ENCODE measurements around the gene FRMPD1.

GRCh38 chr9:37727013-37727412 is 76.3 kb downstream of the FRMPD1 start:
- TF ChIP-seq POLR2A (IDR thresholded peaks at IDR 0.05; ENCODE audit: low read length) = no peak
- no peak for TF ChIP-seq GATA1 (IDR thresholded peaks at IDR 0.05; ENCODE audit: low read depth, low read length)

Measured in erythroblast (primary cell).